HEK293T (cell line): ENCODE results near the gene PRR7.

Experiments used
- ARNT ChIP-seq: fragments of 450-650 bp; IDR thresholded peaks from 2 replicates; pipeline ENCODE4 v1.6.1; 2017; ENCODE audit warnings: mild to moderate bottlenecking
- BHLHE40 ChIP-seq: fragments of 450-650 bp; IDR thresholded peaks from 2 replicates; pipeline ENCODE4 v1.6.1; 2016; ENCODE audit warnings: mild to moderate bottlenecking, moderate library complexity, borderline replicate concordance
- CTBP1 ChIP-seq: fragments of 450-650 bp; IDR thresholded peaks from 2 replicates; pipeline ENCODE4 v1.6.1; 2016; ENCODE audit warnings: borderline replicate concordance
- ELF4 ChIP-seq: fragments of 450-650 bp; IDR thresholded peaks from 2 replicates; pipeline ENCODE4 v1.6.1; 2017; ENCODE audit warnings: antibody characterized with exemption
- FOXA1 ChIP-seq: fragments of 450-650 bp; IDR thresholded peaks from 2 replicates; pipeline ENCODE4 v1.6.1; 2016; ENCODE audit warnings: mild to moderate bottlenecking
- FOXK2 ChIP-seq: fragments of 450-650 bp; IDR thresholded peaks from 2 replicates; pipeline ENCODE4 v1.6.1; 2016; ENCODE audit warnings: mild to moderate bottlenecking
- HDGF ChIP-seq: fragments of 450-650 bp; IDR thresholded peaks from 2 replicates; pipeline ENCODE4 v1.6.1; 2017; ENCODE audit warnings: antibody characterized with exemption, borderline replicate concordance
- L3MBTL2 ChIP-seq: fragments of 450-650 bp; conservative IDR thresholded peaks from 2 replicates; pipeline ENCODE4 v1.6.1; 2016; ENCODE audit warnings: mild to moderate bottlenecking
- LEF1 ChIP-seq: fragments of 450-650 bp; IDR thresholded peaks from 2 replicates; pipeline ENCODE4 v1.6.1; 2017; ENCODE audit warnings: mild to moderate bottlenecking, borderline replicate concordance
- NFRKB ChIP-seq: fragments of 450-650 bp; IDR thresholded peaks from 2 replicates; pipeline ENCODE4 v1.6.1; 2016; ENCODE audit warnings: mild to moderate bottlenecking, moderate library complexity
- PKNOX1 ChIP-seq: fragments of 450-650 bp; IDR thresholded peaks from 2 replicates; pipeline ENCODE4 v1.6.1; 2016
- SP1 ChIP-seq: fragments of 450-650 bp; IDR thresholded peaks from 2 replicates; pipeline ENCODE4 v1.6.1; 2017
- SUZ12 ChIP-seq: fragments of 450-650 bp; IDR thresholded peaks from 2 replicates; pipeline ENCODE4 v1.6.1; 2016; ENCODE audit warnings: mild to moderate bottlenecking
- TARDBP ChIP-seq: fragments of 450-650 bp; IDR thresholded peaks from 2 replicates; pipeline ENCODE4 v1.6.1; 2016

GRCh38 chr5:177469750-177470525, 23.3 kb downstream of the PRR7 start:
- no peak for TF ChIP-seq LEF1
- no peak for TF ChIP-seq ARNT
- TF ChIP-seq SP1, result no peak
- no peak for TF ChIP-seq PKNOX1
- no peak for TF ChIP-seq L3MBTL2
- no peak for TF ChIP-seq FOXK2
- TF ChIP-seq HDGF, result no peak
- TF ChIP-seq BHLHE40, result no peak
- TF ChIP-seq FOXA1, result no peak
- TF ChIP-seq NFRKB, result no peak
- TF ChIP-seq ELF4, result no peak
- TF ChIP-seq CTBP1, result no peak
- TF ChIP-seq TARDBP, result no peak
- TF ChIP-seq SUZ12, result no peak
